Activated CD4-positive, alpha-beta T cell treated with anti-CD3 and anti-CD28 coated beads for 24 hours (primary cell): ENCODE results near the gene NID1.
"Not testable (repeated sequence)": the region's sequence is repeated elsewhere in the genome, so short reads cannot be mapped to it uniquely, and the experiment has no call there.

Experiments
- DNase-seq, 2 donors: peaks; one replicate each; pipeline ENCODE4 v3.0.0-alpha.2; 2020; ENCODE audit warnings: low read depth in 2 of 2

NID1 gene

GRCh38 chr1:236092899-236093298 is 28.0 kb upstream of the NID1 start:
- no peak for DNase-seq

GRCh38 chr1:236091933-236092318 is 27.0 kb upstream of the NID1 start:
- DNase-seq: no peak

- no peak for DNase-seq
Measured at GRCh38 chr1:236090741-236091147, 25.9 kb upstream of the NID1 start.

DNA sequence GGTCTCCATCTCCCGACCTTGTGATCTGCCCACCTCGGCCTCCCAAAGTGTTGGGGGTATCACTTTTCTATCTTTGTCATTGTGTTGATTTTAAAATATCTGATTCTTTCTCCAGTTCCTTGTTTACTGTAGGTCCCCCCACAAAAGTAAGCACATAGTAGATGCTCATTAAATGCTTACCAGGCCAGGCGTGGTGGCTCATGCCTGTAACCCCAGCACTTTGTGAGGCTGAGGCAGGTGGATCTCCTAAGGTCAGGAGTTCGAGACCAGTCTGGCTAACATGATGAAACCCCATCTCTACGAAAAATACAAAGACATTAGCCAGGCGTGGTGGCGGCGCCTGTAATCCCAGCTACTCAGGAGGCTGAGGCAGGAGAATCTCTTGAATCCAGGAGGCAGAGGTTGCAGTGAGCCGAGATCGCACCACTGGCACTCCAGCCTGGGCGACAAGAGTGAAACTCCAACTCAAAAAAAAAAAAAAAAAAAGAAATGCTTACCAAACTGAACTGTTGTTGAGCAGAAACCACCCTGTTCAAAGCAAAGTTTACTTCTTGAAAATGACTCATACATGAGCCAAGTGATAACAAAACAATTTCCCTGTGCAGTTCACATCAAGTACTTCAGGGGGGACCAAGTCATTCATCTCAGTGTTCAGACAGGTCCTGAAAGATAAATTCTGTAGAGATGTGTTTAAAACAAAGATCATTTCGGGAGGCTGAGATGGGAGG is 24.3 kb upstream of the NID1 start:
- DNase-seq: no peak

DNA sequence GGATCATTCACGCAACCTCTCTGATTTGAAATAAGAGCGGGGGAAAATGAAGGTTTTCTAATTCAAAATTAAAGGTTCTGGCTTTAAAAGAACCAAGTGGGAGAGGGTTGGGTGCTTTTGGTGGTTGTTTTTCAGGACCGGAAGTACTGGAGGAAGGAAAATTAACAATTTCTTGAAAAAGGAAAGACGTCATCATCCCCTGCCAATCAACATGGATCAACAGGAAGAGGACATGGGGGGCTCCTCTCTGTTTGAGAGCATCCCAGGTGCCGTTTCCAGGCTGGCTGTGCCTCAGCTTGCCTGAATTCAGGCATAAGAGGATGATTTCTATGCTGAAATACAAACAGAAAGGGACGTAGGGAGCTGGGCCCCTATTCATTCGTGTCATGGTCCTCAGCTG is 21.6 kb upstream of the NID1 start:
- no peak for DNase-seq

DNA sequence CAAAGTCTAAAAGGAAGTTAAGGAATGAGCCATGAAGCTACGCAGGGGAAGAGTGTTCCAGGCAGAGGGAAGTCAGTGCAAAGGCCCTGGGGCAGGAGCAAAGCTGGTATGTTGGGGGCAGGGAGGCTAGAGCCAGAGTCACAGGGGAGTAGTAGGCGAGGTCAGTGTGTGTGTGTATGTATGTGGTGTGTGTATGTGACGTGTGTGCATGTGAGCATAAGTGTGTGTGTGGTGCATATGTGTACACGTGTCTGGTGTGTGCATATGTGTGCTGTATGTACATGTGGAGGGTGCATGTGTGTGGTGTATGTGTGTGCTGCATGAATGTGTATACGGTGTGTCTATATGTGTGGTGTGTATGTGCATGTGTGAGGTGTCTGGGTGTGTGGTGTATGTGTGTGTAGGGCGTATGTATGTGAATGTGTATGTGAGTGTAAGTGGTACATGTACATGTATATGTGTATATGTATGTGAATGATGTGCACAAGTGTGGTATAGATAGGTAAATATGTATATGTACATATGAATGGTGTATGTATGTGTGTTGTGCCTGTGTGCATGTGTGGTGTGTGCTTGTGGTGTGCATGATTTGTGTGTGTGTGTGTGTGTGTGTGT is 20.8 kb upstream of the NID1 start:
- DNase-seq: no peak

DNA sequence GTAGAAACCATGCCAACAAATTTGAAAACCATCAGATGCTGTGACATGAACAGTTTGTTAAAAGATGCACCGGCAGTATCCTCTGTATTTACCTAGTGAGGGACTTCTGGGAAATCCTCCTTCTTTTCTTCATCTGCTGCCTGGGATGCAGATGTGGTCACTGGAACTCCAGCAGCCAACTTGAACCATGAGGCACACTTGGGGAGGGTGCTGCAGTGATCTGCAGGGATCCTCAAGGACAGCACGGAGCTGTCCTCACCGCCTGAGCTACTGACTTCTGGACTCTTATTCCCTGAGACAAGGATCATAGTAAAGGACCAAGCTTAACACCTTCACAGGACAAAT is 19.5 kb upstream of the NID1 start:
- DNase-seq: no peak

- DNase-seq: no peak
Measured at GRCh38 chr1:236083650-236084385, 18.9 kb upstream of the NID1 start.

DNA sequence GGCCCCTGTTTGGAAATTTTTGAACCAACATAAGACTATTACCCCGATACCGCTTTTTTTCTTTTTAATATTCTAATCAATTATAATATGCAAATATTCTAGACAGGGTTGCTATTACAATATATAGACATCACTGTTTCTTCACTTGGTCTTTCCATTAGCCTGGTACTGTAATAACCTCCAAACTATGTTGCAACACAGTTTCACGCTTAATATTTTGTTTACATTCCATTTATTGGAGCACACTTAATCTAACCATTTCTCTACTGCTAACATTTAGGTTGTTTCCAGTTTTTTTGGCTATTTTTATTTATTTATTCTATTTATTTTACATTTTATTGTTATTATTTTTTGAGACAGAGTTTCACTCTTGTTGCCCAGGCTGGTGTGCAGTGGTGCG is 17.6 kb upstream of the NID1 start:
- DNase-seq: no peak

DNA sequence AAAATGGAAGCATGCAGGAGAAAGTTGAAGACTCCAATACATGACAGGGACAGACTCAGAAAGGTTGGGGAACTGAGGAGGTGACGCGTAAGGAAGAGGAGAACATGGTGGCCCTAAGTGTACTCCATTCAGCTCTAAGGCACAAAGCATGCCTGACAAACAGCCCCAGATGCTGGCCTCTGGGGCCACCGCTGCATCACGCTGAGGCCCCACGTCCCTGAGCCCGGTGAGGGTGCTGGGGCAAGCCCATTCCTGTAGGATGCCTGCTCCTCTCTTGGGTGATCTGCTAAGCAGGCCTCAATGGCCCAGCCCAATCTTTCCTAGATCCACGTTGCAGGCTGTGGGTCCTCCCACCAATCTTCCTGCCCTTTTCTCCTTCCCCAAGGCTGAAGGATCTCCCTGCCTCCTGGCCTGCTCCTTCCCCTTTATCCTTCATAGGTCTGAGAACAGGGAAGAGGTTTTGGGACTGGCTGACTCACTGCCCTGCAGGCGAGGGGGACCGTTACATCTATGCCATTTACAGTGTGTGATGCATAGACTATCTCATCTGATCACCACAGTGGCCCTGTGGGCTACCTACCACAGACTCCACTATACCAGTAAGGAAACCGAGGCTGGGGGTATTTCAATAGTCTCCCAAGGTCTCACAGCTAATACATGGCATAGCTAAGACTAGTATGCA is 16.8 kb upstream of the NID1 start:
- DNase-seq: no peak

DNA sequence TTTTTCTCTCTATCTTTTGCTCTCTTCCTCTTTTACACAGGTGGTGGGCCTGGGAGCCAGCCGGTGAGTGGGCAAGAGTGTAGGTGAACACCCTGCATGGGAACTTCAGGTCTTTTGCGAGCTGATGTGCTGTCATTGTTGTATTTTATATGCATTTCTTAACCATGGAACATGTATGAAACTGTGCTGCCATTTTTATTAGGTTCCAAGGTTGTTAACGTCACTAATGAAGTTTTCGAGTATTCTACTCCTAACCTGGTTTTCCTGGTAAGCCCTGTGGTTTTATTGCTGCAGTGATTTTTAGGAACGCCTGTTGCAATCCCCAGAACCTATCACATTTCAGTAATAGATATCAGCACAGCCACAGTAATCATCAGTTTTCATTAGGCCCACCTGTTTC is 14.8 kb upstream of the NID1 start:
- no peak for DNase-seq

DNA sequence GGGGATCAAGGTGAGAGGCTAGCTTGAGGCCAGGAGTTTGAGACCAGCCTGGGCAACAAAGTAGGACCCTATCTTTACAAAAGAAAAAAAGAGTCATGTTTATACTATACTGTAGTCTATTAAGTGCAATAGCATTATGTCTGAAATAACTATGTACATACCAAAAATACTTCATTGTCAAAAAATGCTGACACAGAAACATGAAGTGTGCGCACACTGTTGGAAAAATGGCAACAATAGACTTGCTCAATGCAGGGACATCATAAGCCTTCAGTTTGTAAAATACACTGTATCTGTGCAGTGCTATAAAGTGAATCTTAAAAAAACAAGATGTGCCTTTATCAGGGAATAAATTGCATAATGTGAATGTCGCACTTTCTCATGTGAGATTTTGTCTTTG is 14.1 kb upstream of the NID1 start:
- no peak for DNase-seq

GRCh38 chr1:236078077-236078476 is 13.2 kb upstream of the NID1 start:
- not testable (repeated sequence) for DNase-seq

GRCh38 chr1:236075848-236076247 is 11.0 kb upstream of the NID1 start:
- DNase-seq: no peak

GRCh38 chr1:236073307-236073897 is 8.5 kb upstream of the NID1 start:
- no peak for DNase-seq

- DNase-seq: no peak
Measured at GRCh38 chr1:236072001-236072400, 7.1 kb upstream of the NID1 start.

- DNase-seq: no peak
Measured at GRCh38 chr1:236070753-236071152, 5.9 kb upstream of the NID1 start.

DNA sequence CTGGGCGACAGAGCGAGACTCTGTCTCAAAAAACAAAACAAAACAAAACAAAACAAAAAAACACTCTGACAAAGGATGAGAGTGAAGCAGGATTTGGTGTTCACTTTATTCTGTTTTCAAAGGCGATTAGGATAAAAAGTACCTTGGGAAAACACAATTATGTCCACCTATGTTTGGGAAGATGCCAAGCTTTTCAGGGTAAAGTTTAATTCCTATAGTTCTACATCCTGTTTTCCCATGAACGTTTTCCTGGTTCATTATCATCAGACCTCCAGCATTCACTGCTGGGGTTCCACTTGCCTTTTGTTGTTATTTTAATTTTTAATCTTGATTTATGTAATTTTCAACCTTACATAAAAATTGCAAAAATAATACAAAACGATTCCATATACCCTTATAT is 4.9 kb upstream of the NID1 start:
- DNase-seq: no peak

DNA sequence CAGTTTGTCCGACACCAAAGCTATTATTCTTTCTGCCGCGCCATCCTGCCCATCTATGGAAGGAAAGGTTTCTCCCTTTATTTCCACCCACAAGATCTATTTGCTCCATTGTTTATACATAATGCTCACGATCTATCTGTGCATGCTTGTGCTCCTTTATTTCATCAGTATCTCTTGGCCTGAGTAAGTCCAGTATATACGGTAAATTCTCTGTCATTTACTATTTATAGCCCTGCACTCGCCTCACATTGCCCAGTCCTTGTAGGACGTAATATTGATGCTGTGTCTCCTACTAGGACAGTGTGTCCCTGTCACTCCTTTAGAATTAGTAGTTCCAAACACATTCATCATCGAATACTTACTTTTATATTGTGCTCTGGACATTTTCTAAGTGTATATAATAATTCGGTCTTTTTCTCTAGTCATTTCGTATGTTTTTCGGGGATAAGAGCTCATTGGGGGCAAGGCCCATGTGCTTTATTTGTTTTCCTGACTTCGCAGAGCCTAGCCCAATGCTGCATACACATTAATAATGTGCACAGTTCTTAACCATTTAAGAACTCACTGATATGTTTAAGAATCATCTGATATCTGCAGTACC is 3.1 kb upstream of the NID1 start:
- DNase-seq: no peak

DNA sequence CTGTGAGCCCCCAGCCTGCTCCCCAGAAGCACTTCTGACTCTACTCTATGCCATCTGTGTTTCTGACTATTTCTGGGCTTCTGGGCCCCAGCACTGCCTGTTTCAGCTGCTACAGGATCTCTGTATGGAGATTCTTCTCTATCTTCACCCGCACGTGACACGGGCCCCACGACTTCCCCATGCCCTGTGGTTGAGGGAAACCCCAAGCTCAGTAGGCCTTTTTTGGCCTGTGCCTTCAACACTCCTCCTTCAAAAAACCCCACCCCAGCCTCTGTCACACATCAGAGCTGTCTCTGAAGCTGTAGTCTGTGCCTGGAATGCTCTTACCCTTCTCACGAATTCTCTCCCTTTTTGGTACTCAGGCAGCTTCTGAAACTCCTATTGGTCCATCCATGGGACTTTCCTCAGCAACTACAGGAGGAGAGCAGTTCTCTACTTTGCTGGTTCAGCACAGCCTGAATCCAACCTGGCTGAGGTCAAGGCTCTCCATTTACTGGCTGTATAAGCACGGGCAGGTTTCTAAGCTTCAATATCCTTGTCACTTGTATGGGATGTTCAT is 2.0 kb upstream of the NID1 start:
- DNase-seq: peak; percentile 28 to 49

- no peak for DNase-seq
Measured at GRCh38 chr1:236066054-236066453, 1.2 kb upstream of the NID1 start.
